Stimulated activated CD8-positive, alpha-beta memory T cell treated with anti-CD3 and anti-CD28 coated beads, Interleukin-7, amount 100 ng/mL, for 24 hours (primary cell): ENCODE data around the gene FAM234A.
"Not testable (repeated sequence)": the region's sequence is repeated elsewhere in the genome, so short reads cannot be mapped to it uniquely, and the experiment has no call there.

ENCODE experiments used
- DNase-seq: peaks from one replicate; pipeline ENCODE4 v3.0.0-alpha.2; 2020; ENCODE audit warnings: low read depth

FAM234A gene

GRCh38 chr16:265711-266110 is 31.1 kb downstream of the FAM234A start:
- DNase-seq = no peak

- DNase-seq = no peak
These were observed 31.9 kb downstream of the FAM234A start for GRCh38 chr16:266258-267164.

GRCh38 chr16:267562-267961 is 32.9 kb downstream of the FAM234A start:
- not testable (repeated sequence) for DNase-seq

- no peak for DNase-seq
These were observed 33.8 kb downstream of the FAM234A start for GRCh38 chr16:268141-269053.

- no peak for DNase-seq
These were observed 34.6 kb downstream of the FAM234A start for GRCh38 chr16:269061-269796.

- no peak for DNase-seq
These were observed 36.0 kb downstream of the FAM234A start for GRCh38 chr16:270381-271255.

GRCh38 chr16:272633-273546 is 38.3 kb downstream of the FAM234A start:
- DNase-seq = no peak

GRCh38 chr16:273547-274421 is 39.2 kb downstream of the FAM234A start:
- no peak for DNase-seq

GRCh38 chr16:275041-275641 is 40.5 kb downstream of the FAM234A start:
- DNase-seq = no peak

GRCh38 chr16:275786-276232 is 41.2 kb downstream of the FAM234A start, which contains the start of gene RGS11:
Gene RGS11, minus strand, starts transcription at chr16:275944. Its CDS starts 33 bp downstream, at chr16:275911.
- DNase-seq = no peak

GRCh38 chr16:276426-277077 is 41.9 kb downstream of the FAM234A start:
- DNase-seq = no peak

GRCh38 chr16:278863-279366 is 44.3 kb downstream of the FAM234A start:
- DNase-seq = no peak

- no peak for DNase-seq
These were observed 44.9 kb downstream of the FAM234A start for GRCh38 chr16:279531-279930.

- no peak for DNase-seq
These were observed 45.4 kb downstream of the FAM234A start for GRCh38 chr16:280005-280460.

- no peak for DNase-seq
These were observed 45.9 kb downstream of the FAM234A start, which contains the start of gene ARHGDIG for GRCh38 chr16:280552-280951. Gene ARHGDIG, plus strand, starts transcription at chr16:280591. Its CDS starts 90 bp downstream, at chr16:280681.

- no peak for DNase-seq
These were observed 46.5 kb downstream of the FAM234A start for GRCh38 chr16:280991-281659.
